DMS153 treated with DMSO at 0.1 percent for 48 hours (cell line): Measurements from ENCODE around the gene CARD9.

ENCODE experiments used
- DNase-seq: peaks from one replicate; lab custom pipeline; 2025; ENCODE audit not compliant: unreplicated experiment; lab: John Stamatoyannopoulos, UW

Gene CARD9

DNA sequence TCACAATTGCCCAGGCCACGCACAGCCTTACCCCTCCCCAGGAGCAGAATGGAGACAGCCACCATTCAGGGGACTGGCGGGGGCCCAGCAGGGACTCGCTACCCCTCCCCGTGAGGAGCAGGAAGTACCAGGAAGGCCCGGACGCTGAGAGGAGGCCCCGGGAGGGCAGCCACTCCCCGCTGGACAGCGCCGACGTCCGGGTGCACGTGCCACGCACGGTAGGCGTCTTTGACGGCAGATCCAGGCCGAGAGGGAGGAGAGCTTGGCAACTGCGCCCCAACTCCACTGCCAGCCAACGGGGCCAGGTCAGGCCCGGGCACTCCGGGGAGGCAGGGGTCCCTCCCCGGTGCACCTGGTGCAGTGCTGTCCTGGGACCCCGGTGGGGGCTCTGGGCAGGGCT lies 23.9 kb downstream of the CARD9 start:
- no peak for DNase-seq

DNA sequence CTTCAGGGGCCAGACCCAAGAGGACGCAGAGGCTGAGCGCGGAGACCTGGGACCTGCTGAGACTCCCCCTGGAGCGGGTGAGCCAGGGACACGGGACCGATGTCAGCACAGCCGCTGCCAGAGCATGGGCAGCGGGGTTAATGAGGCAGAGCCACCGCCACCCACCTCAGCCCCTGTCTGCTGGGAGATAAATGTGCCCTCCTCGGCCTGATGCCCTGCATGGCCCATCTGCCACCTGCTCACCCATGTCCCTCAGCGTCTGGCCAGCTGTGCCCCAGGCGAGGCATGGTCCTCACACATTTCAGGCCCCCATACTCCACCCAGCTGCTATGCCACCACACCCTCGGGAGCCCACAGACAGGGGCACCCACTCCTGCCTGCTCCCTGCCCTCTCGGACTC lies 24.8 kb downstream of the CARD9 start:
- no peak for DNase-seq

DNA sequence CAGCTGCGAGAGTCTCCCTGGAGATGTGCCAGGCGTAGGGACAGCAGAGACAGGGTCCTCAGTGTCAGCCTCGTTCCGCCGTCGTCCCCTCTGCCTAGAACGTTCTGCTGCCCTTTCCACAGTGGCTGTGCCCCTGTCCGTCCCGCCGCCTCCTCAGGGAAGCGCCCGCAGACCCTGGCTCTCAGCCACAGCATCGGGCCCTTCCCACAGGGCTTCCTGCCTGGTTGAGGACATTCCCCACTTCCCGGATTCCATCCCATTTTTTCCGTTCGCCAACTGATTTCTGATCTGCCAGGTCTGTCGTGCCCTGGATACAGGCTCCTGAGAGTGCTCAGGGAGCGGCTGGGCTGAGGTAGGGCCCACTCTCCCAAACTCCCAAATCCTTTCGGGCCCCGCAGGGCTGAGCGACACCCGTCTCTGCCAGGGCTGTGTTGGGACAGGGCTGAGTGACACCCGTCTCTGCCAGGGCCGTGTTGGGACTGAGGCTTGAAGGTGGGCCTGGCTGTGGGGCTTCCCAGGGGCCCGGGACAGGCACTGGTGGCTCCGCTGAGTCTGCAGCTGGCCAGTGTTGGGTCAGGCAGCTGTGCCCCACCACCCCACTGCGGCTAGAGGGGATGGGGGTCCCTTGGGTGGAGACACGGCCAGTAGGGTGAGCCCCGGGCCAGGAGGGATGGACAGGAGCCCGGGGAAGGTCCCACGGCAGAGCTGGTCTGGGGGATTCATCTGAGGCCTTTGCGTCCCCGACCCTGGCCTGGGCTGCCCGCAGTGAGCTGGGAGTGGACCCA lies 25.8 kb downstream of the CARD9 start:
- DNase-seq = no peak

DNA sequence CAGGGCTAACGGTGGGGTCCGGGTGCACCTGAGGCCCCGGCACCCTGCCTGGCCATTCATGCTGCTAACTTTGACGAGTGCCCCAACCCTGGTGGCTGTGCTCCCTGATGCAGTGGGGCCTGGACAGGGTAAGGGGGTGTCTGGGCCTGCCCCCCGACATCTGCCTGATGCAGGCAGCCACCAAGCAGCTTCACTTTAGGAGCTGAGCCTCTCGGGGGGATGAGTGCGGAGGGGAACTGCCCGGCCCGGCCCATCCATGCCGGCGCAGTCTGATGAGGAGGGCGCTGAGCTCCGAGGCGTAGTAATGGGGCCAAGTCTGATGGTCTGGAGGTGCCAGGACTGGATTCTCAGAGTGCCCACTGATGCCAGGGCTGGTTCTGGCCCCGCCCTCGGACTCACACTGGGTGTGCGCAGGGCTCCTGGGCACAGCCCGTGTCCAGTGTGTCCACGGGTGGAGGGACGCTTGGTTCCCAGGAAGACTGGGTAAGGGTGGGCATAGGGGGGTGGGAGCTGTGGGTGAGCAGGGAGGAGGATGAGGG lies 26.5 kb downstream of the CARD9 start:
- no peak for DNase-seq

DNA sequence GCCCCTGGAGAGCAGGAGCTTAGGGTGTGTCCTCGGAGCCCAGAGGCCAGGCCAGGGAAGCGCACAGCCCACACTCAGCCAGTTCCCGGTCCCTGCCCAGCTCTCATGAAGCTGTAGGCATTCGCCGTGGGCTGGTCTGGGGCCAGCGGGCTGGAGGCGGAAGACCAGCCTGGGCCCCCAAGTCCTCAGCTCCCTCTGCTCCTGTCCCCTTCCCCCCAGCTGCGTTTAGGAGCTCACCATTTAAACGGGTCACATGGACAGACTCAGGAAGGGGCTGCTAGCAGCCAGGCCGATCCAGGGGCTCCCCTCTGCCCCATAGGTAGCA lies 27.4 kb downstream of the CARD9 start:
- no peak for DNase-seq

DNA sequence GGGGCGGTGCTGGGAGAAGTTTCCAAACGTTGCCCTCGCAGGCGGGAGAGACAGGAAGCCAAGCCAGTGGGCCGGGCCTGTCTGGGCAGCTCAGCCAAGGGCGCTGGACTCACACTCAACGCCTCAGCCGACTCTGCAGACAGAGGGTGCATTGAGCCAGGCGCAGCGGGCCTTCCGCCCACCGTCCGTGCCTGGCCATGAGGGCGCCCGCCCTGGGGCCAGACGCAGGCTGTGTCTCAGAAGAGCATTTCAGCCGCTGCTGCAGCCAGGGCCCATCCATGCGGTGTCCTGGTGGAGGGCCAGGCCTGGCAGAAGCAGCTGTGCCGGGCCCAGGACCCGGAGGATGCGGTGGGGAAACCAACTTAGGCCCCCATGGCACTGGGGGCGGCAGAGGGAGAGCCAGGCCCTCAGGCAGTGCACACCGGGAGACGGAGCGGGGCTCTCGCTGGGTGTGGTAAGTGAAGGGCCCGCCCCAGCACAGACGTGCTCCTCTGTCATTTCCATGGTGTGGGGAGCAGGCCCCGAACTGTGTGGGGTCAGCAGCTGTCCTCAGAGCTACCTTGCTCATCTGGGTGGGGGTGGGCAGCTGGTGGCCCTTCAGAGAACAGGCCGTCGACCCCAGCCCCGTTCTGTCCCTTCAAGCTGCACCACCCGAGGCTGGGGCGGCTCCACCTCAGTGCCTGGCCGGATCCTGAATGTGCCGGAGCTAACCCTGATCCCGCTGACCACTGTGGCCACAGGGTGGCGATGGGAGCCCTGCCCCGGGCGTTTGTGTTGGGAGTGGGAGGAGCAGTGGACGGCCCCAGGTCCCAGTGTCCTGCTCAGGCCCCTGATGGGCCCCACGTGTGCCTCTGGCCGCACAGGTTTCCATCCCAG lies 27.9 kb downstream of the CARD9 start:
- no peak for DNase-seq

DNA sequence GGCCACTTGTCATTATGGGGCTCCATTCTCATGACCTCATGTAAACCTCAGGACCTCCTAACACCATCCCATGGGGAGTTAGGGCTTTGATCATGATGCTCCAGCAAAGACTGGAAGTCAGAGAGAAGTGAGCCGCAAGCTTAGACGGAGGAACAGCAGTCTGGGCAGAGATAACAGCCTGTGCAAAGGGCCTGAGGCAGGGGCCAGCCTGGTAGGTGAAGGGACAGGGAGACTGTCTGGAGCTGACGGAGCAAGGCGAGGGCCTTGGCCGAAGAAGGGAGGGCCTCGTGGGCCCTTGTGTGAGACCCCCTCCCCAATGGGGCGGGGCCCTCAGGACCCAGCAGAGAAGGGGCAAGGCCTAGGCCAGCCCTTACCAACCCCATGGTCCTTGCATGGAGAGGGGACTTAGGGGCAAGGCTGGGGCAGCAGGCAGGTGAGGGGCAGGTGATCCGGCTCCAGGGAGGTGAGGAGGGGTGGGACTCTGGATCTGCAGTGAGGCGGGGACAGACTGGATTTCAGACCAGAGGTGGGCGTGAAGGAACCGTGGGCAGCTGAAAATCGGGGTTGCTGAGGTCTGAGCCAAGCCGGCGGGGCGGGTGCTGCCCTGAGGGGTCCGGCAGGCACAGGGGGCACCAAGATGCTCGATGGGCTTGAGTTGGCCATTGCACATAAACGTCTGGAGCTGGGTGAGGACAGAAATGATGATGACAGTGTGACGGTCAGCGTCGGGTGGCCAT lies 28.8 kb downstream of the CARD9 start:
- no peak for DNase-seq

DNA sequence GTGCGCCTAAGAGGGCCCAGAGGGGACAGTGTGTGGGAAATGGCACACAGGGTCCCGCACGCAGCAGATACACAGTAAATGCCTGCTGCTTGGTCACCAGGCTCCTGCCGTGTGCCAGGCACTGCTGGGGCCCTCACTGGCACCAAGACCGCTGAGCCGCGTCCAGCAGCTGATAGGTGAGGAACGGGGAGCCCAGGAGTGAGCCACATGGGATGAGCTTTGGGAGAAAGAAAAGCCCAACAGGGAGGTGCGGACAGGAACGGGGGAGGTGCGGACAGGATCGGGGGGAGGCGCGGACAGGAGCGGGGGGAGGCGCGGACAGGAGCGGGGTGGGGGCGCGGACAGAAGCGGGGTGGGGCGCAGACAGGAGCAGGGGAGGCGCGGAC lies 29.6 kb downstream of the CARD9 start:
- no peak for DNase-seq

DNA sequence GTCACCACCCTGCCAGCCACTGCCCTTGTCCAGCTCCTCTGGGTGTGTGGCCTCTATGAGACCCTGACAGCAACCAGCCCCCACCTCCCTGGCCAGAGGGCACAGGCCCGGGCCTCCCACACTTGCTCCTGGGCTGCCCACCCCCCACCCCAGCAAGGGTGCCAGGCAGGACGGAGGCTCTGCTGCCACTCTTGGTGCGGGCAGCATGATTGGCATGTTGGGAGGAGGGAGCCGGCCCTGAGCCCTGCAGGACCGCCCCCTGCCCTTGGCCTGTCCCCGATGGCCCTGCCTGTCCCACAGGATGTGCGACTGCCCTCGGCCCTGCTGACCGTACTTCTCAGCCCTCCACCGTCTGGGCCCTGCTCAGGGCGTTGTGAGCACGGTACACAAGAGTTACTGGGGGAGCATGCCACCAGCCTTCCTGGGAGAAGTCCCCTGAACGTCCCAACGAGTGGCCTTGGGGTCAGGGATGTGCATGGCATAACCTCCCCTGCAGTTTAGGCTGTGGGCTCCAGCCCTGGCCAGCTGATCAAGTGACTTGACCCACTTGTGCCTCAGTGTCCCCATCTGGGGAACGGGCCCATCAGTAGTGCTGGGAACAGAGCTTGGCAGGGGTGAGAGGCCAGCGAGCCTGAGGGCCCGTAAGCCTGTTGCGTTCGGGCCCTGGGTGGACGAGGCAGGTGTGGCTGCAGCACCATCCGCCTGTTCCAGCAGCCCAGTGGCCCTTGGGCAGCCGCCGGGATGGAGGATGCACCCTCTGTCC lies 30.2 kb downstream of the CARD9 start:
- DNase-seq = no peak

DNA sequence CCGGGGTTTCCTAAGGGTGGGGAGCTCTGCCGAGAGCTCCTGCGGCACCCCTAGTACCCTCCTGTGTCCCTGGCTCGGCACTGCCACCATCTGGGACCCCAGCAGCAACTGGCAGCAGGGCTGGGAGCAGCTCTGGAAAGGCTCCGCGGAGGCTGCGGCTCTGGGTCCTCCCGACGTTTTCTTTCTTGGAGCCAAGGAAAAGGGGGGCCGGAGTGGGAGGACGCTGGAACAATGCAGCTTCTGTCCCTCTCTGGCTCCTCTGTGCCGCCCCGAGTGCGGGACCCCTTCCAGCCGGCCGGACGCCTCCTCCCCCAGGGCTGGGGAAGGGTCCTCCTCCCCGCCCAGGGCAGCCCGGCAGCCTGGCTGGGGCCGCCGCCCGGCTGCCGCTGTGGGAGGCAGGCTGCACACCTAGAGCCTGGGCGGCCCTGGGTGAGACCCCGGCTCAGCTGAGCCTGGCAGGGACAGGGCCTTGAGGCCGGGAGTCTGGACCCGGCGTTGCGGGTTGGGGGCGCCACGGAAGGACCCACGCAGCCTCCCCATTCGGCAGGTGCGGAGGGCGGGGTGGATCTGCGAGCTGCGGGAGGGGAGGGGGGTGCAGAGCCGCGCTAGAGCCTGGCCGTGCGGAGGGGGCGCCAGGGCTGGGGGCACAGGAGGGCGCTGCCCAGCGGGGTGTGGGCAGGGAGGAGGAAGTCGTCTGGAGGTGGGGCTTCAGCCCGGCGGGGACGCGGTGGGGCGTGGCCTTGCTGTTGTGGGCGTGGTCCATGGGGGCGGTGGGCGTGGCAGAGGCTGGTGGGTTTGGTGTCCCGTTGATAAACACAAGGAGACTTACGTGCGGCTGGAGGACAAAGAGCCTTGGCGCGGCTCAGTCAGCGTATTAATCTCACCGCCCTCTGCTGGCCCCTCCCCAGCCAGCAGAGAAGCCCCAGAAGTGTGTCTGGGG lies 31.0 kb downstream of the CARD9 start:
- DNase-seq = peak; percentile 21

DNA sequence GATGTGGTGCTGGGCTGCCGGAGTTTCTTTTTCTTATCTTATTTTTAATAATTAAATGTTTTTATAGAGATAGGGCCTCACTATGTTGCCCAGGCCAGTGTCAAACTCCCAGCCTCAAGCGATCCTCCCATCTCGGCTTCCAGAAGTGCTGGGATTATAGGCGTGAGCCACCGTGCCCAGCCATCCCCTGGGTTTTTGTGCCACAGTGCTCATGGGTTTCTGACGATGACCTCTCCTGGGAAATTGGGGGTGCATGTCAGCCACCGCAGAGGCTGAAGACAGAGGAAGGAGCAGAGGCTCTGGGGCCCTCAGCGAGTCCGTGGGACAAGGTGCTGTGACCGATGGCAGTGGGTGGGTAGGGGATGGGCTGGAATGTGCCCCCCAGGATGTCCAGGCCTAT lies 31.7 kb downstream of the CARD9 start:
- no peak for DNase-seq

DNA sequence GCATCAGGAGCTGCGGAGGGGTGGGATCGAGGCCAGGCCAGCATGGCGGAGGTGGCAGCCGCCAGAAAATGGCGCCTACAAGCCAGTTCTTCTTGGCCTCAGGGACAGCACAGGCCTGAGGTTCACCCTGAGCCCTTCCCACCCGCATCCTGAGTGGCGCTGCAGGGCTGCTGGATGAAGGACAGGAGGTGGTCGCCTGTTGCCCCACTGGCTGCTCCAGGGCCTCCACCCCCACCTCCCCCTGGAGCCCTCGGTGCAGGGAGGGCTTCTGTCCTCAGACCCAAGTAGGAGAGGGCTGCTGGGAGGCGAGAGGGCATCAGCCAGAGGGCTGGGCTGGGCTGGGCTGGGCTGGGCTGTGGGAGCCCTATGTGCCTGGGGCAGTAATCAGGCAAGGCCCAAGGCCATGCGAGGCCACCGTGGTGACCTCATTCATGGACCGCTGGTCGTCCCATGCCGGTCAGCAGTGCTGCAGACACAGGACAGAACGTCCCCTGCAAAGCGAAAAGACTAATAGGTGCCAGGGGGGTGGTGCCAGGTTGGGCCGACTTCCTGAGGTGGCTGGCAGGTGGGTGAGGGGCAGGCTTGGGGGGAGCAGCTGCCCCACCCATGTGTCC lies 32.3 kb downstream of the CARD9 start:
- no peak for DNase-seq

DNA sequence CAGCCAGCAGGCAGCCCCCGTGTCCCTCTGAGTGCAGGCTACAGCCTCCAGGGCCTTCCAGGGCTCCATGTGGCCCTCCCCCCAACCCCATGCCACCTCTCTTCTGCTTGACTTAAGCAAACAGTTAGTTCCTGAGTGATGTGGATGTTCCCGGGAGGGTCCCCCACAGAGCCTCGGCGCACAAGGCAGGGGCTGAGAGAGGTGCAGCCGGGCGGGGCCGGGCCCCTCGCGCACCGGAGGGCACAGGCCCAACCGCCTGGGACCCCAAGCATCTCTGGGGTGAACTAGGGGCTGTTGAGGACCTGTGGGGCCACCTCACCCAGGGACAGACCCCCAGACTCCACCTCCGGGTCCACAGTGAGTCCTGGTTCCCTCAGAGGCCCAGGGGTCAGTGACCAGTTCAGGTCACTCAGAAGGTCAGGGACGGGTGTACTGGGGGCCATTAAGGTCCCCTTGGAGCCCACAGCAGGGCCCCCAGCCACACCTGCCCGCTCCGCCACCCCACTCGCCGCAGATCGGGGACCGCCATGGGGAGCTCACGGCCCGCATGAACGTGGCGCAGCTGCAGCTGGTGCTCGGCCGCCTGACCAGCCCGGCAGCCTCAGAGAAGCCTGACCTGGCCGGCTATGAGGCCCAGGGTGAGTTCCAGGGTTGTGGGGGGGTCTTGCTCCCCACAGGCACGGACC lies 33.0 kb downstream of the CARD9 start:
- no peak for DNase-seq

DNA sequence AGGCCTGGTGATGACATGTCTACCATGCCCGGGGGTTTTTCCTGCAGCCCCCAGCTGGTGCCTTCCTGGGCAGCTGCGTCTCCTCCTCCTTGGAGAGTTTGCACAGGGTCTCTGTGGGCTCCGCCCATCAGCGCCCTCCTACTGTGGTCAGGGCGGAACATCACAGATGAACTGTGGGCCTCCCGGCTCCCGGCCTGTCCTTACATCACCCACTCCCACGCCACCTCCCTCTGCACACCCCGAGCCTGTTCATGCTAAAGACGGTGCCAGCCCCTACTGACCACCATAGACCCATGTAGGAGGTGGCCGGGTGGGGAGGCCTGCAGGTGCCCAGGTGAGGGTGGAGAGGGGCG lies 33.5 kb downstream of the CARD9 start:
- DNase-seq = no peak

DNA sequence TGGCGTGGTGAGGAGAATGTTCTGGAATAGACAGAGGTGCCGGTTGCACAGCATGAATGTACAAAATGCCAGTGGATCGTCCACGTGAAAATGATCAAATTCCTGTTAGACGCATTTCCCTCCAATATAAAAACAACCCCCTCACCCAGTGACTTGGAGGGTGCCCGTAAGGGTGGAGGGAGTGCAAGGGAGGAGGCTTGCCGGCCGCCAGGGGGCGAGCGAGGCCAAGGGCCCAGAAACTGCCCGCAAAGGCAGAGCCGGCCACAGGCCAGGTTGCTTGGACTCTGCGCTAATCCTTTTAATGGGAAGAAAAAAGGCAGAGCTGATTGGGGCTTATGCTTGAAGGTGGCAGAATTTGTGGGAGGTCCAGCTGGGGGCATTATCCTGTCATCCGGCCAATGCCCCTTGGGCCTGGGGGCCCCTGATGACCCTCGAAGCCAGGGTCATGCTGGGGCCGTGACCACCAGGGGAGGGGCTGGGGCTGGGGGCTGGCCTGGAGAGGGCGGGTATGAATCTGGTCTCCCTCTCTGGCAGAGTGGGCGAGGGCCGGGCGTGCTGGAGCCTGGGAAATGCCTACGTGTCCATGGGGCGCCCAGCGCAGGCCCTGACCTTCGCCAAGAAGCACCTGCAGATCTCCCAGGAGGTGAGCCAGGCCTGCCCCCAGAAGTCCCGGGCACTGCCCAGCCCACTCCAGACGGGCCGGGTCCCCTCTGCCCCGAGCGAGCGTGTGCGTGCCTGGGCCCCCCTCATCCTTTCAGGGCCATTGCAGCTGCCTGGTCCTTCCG lies 34.1 kb downstream of the CARD9 start:
- peak; percentile 40 for DNase-seq

DNA sequence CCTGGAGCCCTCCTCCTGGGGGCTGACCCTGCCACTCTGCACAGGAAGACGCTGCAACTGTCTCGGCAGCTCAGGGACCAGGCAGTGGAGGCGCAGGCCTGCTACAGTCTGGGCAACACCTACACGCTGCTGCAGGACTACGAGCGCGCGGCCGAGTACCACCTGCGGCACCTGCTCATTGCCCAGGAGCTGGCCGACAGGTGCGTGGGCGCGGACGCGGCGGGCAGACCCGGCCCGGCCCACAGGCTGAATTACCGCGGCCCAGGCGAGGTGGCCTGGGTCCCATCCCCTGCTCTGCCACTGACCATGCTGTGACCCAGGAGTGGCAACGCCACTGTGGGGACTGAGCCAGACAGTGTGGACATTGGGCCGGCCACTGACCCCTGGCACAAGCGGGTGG lies 35.0 kb downstream of the CARD9 start:
- DNase-seq = no peak

DNA sequence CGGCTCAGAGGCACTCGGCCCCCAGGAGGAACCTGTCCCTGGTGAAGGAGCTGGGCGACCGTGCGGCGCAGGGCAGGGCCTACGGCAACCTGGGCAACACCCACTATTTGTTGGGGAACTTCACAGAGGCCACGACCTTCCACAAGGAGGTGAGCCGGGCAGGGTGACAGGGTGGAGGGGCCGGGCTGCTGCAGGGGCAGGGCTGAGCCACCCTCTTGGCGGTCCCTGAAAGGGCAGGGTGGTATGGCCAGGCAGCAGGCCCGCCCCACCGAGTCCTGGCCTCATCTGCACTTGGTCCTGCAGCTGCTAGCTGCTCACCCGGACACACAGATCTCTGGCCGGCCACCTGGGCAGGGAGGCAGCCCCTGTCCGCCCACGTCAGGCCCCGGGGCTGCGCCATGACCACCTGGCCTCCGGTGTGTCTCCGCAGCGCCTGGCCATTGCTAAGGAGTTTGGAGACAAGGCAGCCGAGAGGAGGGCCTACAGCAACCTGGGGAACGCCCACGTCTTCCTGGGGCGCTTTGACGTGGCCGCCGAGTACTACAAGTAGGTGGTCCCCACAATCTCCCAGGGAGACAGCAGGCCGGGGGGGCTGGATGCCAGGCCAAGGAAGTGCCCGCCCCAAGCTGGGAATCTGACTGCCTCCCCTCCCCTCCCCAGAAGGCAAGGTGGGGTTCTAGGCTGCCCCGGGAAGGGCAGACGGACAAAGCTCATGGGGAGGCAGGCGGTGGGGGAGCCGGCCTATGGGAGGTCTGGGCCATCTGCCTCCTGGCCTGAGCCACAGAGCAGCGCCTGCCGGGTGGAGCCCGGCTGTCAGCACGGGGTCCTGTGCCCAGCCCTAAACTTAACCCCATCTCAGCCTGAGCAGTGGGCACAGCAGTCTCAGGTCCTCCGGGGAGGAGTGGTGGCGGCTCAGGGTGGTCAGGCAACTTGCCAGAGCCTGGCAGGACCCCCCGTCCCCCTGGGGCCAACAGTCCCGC lies 35.8 kb downstream of the CARD9 start:
- DNase-seq = no peak
